ENCODE measurements around the gene CRY1.

DNA sequence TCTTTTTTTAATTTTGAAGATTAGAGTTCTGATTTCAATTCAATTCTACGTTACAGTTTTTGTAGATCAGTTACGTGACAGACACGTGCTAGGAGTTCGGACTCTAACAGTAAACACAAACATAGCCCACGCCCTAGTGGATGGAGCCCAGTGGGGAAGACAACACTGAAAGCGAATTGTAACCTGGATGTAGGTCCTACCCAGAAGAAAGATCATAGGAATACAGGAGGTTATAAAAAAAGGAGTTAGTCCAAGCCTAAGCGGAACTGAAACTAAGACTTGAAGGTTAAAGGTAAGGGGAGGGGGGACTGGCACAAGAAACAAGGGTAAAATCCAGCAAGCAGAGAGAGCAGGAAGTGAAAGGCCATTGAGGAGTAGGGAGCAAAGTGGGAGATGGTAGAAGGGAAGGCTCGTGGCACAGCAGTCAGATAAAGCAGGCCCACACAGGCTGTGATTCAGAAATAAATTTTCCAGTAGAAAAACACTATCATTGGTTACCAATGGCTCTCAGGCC lies 15.7 kb upstream of the CRY1 start:
- no peak for TF ChIP-seq ATOH8 (CRISPR knock-in tag; IDR thresholded peaks at IDR 0.05; ENCODE audit: low read depth)
- TF ChIP-seq, protein P1, sequence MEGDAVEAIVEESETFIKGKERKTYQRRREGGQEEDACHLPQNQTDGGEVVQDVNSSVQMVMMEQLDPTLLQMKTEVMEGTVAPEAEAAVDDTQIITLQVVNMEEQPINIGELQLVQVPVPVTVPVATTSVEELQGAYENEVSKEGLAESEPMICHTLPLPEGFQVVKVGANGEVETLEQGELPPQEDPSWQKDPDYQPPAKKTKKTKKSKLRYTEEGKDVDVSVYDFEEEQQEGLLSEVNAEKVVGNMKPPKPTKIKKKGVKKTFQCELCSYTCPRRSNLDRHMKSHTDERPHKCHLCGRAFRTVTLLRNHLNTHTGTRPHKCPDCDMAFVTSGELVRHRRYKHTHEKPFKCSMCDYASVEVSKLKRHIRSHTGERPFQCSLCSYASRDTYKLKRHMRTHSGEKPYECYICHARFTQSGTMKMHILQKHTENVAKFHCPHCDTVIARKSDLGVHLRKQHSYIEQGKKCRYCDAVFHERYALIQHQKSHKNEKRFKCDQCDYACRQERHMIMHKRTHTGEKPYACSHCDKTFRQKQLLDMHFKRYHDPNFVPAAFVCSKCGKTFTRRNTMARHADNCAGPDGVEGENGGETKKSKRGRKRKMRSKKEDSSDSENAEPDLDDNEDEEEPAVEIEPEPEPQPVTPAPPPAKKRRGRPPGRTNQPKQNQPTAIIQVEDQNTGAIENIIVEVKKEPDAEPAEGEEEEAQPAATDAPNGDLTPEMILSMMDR (IDR thresholded peaks at IDR 0.05): no peak
- TF ChIP-seq, protein P2, sequence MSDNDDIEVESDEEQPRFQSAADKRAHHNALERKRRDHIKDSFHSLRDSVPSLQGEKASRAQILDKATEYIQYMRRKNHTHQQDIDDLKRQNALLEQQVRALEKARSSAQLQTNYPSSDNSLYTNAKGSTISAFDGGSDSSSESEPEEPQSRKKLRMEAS (IDR thresholded peaks at IDR 0.05): no peak
- no peak for TF ChIP-seq PBX3 (IDR thresholded peaks at IDR 0.05)
- TF ChIP-seq RAD21 (conservative IDR thresholded peaks at IDR 0.05 in 1 of 2, IDR thresholded peaks at IDR 0.05 in 1 of 2): no peak
- no peak for TF ChIP-seq RCOR1 (IDR thresholded peaks at IDR 0.05; ENCODE audit: low read depth, low read length)
- TF ChIP-seq POLR2AphosphoS2 (conservative IDR thresholded peaks at IDR 0.05; ENCODE audit: low read length): no peak
- no peak for TF ChIP-seq REST (IDR thresholded peaks at IDR 0.05)
- TF ChIP-seq NFE2L2 (conservative IDR thresholded peaks at IDR 0.05; ENCODE audit: low read length): no peak
- TF ChIP-seq RNF2 (IDR thresholded peaks at IDR 0.05; ENCODE audit: borderline replicate concordance, low read depth): no peak
- no peak for TF ChIP-seq FOSB (CRISPR knock-in tag; IDR thresholded peaks at IDR 0.05)
- TF ChIP-seq POLR2A (IDR thresholded peaks at IDR 0.05; ENCODE audit: low read length): no peak
- TF ChIP-seq HDAC2 (IDR thresholded peaks at IDR 0.05): no peak
